NCI-H2081 (cell line): ENCODE data around the gene SLC26A8.
"Not testable (repeated sequence)": the region's sequence is repeated elsewhere in the genome, so short reads cannot be mapped to it uniquely, and the experiment has no call there.

Experiments used
- DNase-seq, 2 experiments: peaks; one replicate each; lab custom pipeline; 2025; lab: John Stamatoyannopoulos, UW

SLC26A8 gene

GRCh38 chr6:35916056-35916455 is 108.4 kb downstream of the SLC26A8 start:
- DNase-seq, result no peak

GRCh38 chr6:35914536-35914935 is 109.9 kb downstream of the SLC26A8 start:
- DNase-seq, result no peak

GRCh38 chr6:35911871-35912653 is 112.4 kb downstream of the SLC26A8 start:
- no peak for DNase-seq

- DNase-seq, result not testable (repeated sequence)
Measured at GRCh38 chr6:35909571-35909970, 114.9 kb downstream of the SLC26A8 start.

GRCh38 chr6:35908753-35909401 is 115.6 kb downstream of the SLC26A8 start:
- DNase-seq, result not testable (repeated sequence)

- no peak for DNase-seq
Measured at GRCh38 chr6:35907750-35908149, 116.7 kb downstream of the SLC26A8 start.

- DNase-seq, result no peak
Measured at GRCh38 chr6:35906499-35906846, 118.0 kb downstream of the SLC26A8 start.

- DNase-seq, result no peak
Measured at GRCh38 chr6:35905841-35906498, 118.5 kb downstream of the SLC26A8 start.

- no peak for DNase-seq
Measured at GRCh38 chr6:35905141-35905785, 119.2 kb downstream of the SLC26A8 start.

GRCh38 chr6:35903679-35904078 is 120.8 kb downstream of the SLC26A8 start:
- no peak for DNase-seq

- DNase-seq, result no peak
Measured at GRCh38 chr6:35900448-35900847, 124.0 kb downstream of the SLC26A8 start.

GRCh38 chr6:35898003-35898402 is 126.4 kb downstream of the SLC26A8 start:
- no peak for DNase-seq

- DNase-seq, result no peak
Measured at GRCh38 chr6:35897486-35897885, 127.0 kb downstream of the SLC26A8 start.

- DNase-seq, result no peak
Measured at GRCh38 chr6:35897036-35897435, 127.4 kb downstream of the SLC26A8 start.

GRCh38 chr6:35896228-35896627 is 128.2 kb downstream of the SLC26A8 start:
- DNase-seq, result no peak

GRCh38 chr6:35895560-35895959 is 128.9 kb downstream of the SLC26A8 start:
- DNase-seq, result no peak

- no peak for DNase-seq
Measured at GRCh38 chr6:35894776-35895175, 129.7 kb downstream of the SLC26A8 start.
